Measurements from ENCODE around the gene MYO7B.

MYO7B gene

DNA sequence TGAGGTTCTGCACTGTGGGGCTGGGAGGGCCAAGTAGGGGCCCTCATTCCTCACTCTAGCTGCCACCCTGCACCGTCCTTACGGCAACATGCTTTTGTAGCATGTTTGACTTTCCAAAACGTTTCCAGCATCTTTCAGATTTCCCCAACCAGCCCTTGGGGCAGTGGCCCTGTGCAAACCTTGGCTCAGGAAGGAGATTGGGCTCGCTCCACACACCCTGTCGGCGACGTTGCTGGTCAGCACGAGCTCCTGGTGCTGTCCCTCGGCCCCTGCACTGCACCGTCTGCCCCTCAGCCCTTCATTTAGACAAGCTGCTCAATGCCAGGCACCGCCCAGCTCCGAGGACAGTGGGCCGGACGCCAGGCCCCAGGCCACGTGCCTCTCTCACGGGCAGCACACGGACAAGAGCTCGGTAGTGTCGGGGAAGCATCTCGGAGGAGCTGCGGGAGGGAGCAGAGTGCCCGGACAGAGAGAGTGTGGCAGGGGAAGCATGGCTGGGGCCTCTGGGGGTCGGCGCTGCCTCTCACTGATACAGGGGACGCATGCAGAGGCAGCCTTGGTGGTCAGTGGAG, 117.4 kb downstream of the MYO7B start:
- DNase-seq, result no peak

DNA sequence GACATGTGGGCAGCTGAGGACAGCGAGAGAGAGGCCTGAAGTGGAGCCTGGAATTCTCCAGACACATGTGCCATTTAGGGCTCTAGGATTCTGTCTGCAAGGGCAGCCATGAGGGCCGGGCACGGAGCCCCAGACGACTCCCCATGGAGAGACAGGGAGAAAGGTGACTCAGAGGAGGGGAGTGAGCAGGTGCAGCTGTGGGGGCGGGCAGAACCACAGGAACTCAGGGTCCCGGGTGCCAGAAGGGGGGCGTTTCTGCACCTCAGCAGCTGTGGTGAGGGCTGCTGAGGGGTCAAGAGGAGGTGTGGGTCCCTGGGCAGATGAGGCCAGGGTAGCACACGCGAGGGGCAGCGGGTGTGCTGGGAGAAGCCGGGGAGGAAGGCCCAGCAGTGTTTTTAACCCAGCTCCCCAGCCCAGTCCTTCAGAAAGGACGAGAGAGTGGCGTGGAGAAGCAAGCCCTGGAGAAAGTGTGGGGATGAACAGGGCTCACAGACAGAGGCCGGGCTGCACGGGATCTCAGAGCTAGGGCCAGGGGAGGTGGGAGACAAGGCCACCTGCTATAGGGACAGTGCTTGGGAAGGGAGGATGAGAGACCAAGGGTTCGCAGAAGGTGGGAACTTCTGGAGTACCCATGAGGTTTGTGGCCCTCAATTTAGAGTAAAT, 118.1 kb downstream of the MYO7B start:
- DNase-seq, result no peak

DNA sequence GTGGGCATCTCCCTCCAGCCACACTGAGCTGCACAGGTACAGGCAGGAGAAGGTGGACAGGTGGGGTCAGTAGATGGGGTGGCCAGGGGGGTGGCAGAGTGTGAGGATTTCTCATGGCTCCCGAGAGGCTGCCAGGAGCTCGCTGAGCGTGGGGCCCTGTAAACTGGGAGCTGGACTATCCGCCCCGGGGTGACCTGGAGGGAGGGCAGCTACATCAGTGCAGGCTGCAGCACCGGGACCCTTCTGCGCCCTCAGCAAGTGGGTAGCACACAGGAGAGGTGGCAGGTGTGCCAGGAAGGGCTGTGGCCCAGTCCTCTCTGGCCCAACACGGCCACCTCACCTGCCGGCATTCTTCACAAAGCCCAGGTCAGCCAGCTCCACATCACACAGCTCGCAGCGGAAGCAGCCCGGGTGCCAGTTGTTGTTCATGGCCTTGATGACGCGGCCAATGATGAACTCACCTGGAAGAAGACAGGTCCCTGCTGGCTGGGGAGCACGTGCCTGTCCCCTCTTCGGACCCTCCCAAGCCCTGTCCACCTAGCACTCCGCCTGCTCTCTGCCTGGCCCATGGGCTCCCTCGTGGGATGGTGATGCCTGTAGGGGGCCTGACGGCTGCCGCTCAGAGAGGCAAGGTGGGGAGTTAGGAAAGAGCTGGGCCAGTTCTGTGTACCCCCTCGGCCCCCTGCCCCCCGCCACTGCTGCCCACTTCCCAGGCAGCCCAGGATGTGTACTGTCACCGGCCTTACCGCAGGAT, 118.8 kb downstream of the MYO7B start:
- DNase-seq, result no peak

DNA sequence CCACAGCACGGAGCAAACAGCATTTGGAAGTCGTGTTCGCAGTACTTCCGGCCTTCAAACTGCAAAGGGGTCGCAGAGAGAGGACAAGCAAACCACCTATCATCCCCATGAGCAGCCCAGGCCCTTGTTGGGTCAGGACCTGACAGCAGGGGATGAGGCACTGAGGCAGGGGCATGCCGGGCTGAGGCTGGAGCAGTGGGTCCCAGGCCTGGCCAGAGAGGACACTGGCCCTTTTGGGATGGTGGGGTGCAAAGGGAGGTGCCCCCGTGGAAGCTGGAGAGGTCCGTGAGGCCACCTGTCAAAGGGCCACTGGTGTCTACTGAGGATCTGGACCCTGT, 119.3 kb downstream of the MYO7B start:
- DNase-seq, result no peak

DNA sequence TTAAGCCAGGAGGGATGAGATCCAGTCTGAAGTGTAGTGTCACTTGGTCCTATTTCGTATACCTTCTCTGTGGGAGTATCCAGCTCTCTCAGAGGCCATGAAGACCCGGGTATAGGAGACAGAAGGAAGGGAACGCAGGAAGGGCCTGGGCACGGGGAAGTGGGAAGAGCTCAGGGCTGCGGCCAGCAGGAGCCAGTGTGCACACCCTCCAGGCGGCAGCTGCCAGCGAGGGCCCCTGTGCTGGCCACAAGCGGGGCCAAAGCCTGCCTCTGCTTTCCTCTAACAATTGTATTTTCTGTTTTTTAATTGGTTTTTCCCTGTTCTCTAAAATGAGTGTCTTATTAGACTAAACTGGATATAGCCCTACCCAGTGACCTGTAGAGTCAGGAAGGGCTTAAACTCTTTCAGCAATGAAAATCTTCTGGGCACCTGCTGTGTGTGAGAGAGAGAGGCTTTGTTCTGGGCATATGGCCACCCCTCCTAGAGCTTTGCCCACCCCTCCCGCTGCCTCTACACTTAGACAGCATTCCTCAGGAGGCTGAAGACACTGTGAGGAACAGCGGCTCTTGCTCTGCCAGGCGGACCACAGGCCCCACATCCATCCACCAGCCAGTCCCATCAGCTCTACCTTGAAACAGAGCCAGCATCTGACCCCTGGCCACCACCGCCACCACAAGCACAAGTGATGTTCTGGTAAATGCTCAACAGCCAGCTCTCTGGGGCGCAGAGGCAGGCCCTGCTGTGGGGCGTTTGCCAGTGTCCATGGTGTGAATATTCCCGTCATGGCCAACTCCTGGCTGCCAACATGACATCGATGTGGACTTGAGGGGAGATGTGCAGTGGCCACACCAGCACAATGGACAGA, 120.0 kb downstream of the MYO7B start:
- no peak for DNase-seq

DNA sequence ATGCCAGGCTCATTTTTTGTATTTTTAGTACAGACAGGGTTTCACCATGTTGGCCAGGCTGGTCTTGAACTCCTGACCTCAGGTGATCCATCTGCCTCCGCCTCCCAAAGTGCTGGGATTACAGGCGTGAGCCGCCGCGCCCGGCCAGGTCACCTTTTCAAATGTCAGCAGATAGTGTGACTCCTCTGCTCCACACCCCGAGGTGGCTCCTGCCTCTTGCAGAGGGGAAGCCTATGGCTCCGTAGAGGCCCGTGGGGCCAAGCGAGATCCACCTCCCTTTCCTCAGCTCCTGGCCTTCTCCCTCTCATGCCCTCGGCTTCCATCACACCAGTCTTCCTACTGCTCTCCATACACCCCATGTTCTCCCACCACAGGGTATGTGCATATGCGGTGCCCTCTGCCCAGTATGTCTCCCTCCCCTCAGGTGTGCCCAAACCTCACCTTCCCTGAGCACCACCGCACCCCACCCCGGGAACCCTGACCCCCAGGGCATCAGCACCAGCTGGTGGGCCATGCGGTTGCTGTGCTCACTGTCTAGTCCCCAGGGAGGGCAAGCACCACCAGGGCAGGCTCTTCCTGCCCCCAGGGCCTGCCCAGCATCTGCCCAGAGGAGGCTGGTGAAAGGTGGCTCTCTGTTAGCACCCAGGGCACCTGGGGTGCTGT, 121.2 kb downstream of the MYO7B start:
- no peak for DNase-seq

DNA sequence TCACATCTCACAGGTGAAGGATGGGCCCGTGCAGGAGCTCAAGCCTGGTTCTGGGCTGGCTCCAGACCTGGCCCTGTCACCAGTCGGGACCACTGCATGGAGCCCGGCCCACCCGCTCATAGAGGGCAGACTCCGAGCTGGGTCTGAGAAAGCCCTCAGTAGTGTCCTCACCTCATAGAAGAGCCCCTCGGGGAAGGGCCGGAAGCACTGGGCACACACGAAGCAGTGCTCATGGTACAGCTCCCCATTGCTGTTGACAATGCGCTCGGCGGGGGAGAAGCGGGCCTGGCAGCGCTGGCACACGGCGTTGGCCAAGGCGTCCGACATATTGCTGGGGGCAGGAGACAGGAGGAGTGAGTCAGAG, 121.7 kb downstream of the MYO7B start:
- no peak for DNase-seq

DNA sequence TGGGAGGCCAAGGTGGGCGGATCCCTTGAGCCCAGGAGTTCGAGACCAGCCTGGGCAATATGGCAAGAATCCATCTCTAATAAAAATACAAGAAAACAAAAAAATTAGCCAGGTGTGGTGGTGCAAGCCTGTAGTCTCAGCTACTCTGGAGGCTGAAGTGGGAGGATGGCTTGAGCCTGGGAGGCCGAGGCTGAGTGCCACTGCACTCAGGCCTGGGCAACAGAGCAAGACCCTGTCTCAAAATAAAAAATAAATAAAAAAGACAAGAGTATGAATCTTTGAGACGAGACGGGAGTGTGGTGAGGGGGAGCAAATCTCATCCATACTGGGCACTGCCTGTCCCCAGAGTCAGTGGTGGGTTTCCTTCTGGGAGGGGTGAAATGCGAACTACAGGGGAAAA, 122.7 kb downstream of the MYO7B start:
- DNase-seq, result no peak

DNA sequence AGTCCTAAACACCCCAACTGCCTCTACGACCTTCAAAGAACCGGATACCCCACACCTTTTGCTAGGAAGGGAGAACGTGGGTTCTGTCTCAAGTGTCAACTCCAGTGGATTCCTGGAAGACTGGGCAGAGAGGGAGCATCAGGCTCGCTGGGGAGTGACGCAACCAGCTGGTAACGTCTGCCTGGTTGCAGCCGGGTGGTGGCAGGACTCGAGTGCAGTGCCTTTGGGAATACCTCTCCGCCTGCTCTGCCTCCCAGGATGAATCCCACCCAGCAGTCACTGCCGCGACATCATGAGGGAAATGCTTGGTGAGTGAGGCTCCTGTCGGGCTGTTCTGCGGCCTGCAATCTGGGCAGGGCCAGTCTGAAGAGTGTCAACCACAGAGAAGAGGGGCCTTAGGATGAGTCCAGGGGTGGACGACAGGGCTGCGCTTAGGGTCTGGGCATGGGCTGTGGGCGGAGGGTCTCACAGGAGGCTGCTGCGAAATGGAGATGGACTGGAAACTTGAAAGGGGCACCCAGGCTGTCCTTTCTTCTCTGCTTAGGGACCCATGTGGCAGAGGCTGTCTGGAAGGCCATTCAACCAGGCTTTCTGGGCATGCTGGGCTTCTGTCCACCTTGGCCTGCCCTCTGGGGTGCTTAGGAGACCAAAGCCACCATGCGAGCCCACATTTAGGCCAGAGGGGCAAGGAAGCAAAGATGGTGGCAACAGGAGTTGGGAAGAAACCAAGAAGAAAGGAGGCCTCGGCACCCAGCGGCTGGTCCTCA, 123.3 kb downstream of the MYO7B start:
- no peak for DNase-seq

DNA sequence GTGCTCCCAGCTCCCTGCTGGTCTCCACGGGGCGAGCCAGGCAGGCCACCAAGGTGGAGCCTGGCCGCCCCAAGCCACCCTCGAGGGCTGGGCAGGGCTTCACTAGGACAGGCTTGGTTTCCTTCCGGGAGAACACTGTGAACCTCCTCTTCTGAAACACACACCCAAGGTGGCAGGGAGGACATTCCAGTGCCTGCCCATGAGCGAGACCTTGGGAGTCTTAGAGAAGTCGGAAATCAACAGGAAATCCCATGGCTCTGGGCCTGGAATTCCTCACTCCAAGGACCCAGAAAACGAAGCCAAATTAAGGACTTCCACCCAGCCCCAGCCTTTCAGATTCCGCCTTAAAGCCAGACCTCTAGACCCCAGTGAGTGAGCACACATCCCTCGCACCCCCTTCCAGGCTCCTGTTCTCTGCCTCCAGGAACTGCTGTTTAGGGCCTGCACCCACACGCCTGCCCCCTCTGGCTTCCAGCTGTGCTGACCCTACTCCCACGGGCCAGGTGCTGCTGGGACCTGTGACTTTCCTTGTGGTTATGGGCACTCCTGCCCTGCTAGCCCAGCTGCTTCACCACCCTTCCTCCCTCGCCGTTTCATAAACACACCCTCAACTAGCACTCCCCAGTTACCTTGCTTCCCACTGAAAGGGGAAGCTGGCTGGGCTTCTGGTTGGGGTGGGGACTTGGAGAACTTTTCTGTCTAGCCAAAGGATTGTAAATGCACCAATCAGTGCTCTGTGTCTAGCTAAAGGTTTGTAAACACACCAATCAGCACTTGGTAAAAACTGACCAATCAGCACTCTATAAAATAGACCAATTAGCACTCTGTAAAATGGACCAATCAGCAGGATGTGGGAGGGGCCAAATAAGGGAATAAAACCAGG, 124.2 kb downstream of the MYO7B start:
- DNase-seq, result no peak

DNA sequence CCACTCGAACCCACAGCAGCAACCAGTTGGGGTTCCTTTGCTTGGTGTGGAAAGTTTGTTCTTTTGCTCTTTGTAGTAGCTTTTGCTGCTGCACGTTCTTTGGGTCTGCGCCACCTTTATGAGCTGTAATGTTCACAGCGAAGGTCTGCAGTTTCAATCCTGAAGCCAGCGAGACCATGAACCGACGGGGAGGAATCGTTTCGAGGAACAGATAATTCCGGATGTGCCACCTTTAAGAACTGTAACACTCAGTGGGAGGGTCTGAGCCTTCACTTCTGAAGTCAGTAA, 124.8 kb downstream of the MYO7B start:
- DNase-seq, result no peak

DNA sequence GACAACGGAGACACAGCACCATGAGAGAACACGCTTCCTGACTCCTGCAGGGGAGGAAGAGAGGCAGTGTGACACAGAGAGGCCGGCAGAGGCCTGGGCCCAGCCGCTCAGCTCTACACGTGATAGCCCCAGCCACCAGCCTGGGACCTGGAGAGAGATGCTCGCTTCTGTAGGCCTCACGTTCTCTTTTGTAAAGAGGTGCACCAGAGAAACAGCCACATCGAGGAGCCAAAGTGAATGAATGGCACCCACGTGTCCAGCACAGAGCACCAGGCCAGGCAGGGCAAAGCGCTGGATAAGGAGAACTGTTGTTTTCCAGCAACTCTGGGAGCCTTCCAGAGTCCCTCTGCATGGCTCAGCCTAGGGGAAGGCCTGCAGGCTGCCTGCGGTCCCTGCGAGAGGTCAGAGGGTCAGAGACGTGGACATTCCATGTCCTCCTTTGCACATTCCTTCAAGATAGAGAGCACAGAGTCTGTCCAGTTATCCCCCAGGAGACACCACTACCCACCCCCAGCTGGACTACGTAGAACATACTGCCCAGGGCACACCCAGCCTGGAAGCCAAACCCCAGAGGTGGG, 125.7 kb downstream of the MYO7B start:
- DNase-seq, result no peak

DNA sequence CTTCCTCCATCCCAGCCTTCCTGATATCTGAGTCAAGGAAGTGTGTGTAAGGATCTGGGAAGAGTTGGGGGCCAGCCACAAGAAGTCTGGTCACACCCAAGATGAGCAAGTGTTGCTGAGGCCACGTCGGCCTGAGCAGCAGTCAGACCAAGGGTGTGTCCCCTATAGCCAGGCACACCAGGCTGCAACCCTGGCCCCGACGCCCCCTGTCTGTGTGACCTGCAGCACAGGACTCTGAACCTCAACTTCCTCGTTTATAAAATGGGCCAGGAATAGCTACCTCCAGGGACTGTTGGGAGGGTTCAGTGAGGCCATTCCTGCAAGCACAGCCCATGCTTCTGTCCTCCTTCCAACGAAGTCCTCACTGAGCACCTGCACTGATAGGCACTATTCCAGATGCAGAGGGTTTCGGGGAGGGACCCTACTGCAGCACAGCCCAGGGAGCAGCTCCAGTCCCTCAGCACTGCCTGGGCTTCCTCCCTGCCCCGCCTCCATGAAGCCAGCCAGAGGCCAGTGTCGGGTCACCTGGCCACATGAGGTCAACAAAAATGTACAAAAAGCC, 126.5 kb downstream of the MYO7B start:
- DNase-seq, result no peak

DNA sequence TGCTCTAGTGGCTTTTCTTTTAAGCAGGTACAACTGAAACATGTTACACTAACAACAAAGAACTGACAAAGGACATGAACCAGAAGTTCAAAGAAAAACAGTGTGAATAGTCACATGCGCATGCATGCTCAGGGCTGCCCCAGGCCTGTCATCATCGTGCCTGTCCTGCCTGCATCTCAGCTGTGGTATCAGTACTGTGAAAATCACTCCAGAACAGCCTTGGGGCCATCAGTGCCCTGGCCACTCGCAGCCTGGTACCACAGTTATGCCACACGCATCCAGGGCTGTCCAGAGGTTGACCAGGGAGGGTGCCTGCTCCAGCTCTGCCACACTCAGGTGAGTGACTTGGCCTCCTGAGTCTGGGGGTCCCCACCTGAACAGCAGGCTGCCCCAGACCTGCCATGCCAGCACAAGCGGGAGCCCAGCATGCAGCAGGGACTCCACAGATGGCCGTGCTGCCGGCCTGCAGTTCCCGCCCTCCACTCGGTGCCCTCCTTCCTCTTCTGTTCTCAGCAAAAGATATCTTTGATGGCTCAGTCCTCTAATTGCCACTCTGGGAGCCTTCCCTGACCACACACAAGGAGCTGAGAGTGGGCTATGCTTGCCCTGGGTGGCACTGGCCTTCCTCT, 127.6 kb downstream of the MYO7B start:
- no peak for DNase-seq

DNA sequence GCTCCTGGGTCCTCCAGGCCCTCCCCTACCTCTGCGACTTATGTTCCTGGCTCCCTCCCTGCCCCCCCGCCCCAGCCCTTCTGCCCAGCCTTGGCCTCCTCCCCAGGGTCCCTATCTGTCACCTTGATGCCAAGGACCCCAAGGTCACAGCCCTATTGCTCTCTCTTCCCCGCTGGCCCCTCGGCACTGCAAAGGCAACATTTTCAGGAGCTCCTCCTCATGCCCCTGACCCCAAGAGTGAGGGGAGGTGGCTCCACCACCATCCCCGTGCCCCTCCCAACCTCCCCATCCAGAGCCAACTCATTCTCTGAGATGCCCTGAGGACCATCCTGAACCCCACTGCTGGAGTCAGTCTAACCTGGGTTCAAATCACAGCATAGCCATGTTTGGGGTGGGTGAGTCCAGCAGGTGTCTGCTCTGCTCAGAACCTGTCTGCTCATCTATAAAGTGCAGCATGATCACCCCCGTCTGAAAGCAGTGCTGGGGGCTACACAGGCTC, 128.1 kb downstream of the MYO7B start:
- no peak for DNase-seq

DNA sequence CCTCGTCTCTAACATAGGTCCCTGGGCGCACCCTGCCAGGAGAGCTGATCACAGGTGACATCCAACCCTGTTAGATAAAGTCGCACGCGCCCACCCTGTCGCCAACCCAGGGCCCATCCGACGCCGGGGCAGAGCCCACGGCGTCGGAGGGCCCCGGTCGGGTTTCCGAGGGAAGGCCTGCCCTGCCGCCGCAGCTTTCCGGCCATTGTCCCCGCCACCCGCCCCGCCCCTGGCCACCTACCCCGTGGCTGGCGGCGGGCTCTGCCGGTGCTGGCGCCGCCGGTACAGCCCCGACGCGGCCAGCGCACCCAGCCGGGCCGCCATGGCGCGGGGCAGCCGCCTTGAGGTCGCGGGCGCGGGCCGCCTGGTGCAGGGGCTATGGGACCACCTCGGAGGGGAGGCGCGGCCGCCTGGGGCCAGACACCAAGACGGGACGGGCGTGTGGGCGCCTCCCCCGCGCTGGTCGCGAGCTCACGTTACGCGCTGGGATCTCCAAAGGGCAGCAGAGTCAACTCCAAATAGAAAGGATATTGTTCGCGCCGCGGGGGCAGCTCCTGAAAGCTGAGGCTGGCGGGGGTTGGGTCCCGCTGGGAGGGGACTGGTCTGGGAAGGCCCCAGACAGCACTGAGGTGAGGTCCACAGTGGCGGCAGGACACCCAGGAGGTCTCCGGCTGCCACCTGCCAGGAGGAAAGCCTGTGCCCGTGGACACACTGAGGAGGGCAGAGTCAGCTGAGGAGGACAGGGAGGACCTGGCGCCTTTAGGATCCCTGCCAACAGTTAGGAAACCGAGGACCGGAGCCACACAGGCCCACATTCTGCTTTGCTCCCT, 128.8 kb downstream of the MYO7B start:
- no peak for DNase-seq

DNA sequence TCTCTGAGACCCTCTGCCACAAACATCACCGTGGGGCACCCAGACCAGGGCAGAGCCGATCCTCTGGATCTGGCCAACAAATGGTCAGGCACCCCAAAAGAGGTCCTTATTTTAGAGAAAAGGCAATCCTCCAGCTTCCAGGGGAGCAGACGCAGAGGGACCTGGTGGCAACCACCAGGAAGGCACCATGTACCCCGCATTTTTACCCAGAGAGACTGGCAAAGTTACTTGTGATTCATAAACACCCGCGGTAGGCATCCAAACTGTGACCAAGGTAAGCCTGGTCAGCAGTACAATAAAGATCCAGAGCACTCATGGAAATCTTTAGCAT, 129.4 kb downstream of the MYO7B start:
- DNase-seq, result no peak

DNA sequence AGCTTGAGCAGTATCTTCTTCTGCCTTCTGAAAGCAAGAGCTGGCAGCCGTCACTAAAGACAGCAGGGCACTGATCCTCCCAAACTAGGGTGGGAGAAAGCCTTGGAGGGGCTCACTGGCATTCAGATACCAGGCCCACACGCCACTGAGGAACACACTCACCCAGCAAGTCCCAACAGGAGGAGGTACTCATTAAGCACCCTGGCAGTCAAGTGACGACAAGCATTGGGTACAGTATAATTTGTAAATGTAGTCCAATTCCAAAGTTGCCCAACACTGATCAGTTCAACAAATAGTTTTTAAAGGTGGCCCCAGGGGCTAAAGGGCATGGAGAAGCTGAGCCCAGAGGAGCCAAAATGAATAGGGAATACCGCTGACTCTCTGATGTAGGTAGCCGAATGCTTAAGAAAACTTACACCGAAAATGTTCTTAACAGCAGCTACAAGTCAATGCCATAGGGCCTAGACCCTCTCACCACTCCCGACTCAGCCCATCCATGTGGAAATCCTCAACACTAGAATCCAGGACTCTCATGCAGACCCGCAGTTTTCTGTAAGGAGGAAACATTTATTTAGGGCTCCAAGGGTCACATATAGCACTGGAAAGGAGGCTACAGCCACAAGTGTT, 129.9 kb downstream of the MYO7B start:
- no peak for DNase-seq

DNA sequence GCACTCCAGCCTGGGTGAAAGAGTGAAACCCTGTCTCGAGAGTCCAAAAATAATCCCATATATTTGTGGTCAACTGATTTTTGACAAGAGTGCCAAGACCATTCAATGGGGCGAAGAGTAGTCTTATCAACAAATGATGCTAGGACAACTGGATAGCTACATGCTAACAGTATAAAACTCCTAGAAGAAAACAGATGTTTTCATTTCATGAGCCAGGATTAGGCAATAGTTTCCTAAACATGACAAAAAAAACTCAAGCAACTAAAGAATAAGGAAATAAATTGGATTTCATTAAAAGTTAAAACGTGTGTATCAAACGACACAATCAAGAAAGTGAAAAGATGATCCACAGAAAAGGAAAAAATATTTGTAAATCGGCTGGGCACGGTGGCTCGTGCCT, 133.6 kb downstream of the MYO7B start:
- DNase-seq, result no peak

All from kidney glomerular epithelial cell (primary cell).